H1 (cell line): ENCODE results near the gene SLC3A2. TPM values are rescaled to one million over a fixed set of nuclear protein-coding genes. Genes with fewer than 3 reads are reported as not detected.

Experiments
- CTCF ChIA-PET: fragments of 300-600 bp; sonication (Branson Sonifier 250); formaldehyde crosslinking; loops from one replicate; lab custom pipeline; 2021; ENCODE audit not compliant: partially characterized antibody; lab: Charles Lee
- POLR2A ChIA-PET: fragments of 300-600 bp; sonication (Branson Sonifier 250); formaldehyde crosslinking; loops from one replicate; lab custom pipeline; 2021; ENCODE audit warnings: inconsistent platforms; ENCODE audit not compliant: partially characterized antibody; lab: Charles Lee
- DNase-seq, 2 experiments: peaks; one replicate each; pipeline versions ENCODE4 v3.0.0 to v3.0.0-alpha.2; 2010 to 2022; ENCODE audit warnings: low spot score in 2 of 2, low read depth in 1 of 2, mixed read lengths in 1 of 2
- FAIRE-seq: peaks from 2 replicates; lab custom pipeline; 2011; peaks lifted over from hg19 to GRCh38; lab: Jason Lieb, UNC
- H2AFZ ChIP-seq: 2 replicates; pipeline ENCODE4 v1.8.1; 2012; ENCODE audit warnings: low read length, inconsistent platforms
- H2AK5ac ChIP-seq: 2 replicates; pipeline ENCODE4 v1.6.1; 2013; ENCODE audit warnings: low read depth, low read length
- H2BK120ac ChIP-seq: replicated peaks from 2 replicates; pipeline ENCODE3; 2013; ENCODE audit warnings: low read depth, low read length, inconsistent platforms
- H2BK12ac ChIP-seq: 2 replicates; pipeline ENCODE4 v1.6.1; 2013; ENCODE audit warnings: low read depth, low read length
- H2BK15ac ChIP-seq: 2 replicates; pipeline ENCODE4 v1.6.1; 2013; ENCODE audit warnings: low read length
- H2BK20ac ChIP-seq: 2 replicates; pipeline ENCODE4 v1.6.1; 2013; ENCODE audit warnings: low read length
- H2BK5ac ChIP-seq: 2 replicates; pipeline ENCODE4 v1.6.1; 2013; ENCODE audit warnings: low read depth, low read length
- H3K14ac ChIP-seq: 2 replicates; pipeline ENCODE4 v1.6.1; 2013; ENCODE audit warnings: inconsistent platforms; ENCODE audit not compliant: insufficient read length
- H3K18ac ChIP-seq: 2 replicates; pipeline ENCODE4 v1.6.1; 2013; ENCODE audit warnings: low read length; ENCODE audit errors: extremely low read depth
- H3K23ac ChIP-seq: 2 replicates; pipeline ENCODE4 v1.6.1; 2013; ENCODE audit warnings: inconsistent platforms; ENCODE audit not compliant: insufficient read length
- H3K23me2 ChIP-seq: 2 replicates; pipeline ENCODE4 v1.6.1; 2013; ENCODE audit warnings: low read depth, low read length
- H3K27ac ChIP-seq: 2 replicates; pipeline ENCODE4 v1.6.1; 2011; ENCODE audit warnings: low read depth, low read length, inconsistent platforms
- H3K27me3 ChIP-seq, 4 experiments: replicated peaks in 1 of 4; 1 replicate in 1 of 4; 2 replicates in 3 of 4; pipeline versions ENCODE4 v1.6.1 to v1.8.1; 2011 to 2013; ENCODE audit warnings: low read length in 3 of 4, mild to moderate bottlenecking in 3 of 4, inconsistent platforms in 2 of 4, mixed read lengths in 2 of 4, moderate library complexity in 1 of 4; ENCODE audit not compliant: control insufficient read depth in 3 of 4, insufficient read depth in 3 of 4; ENCODE audit errors: extremely low read depth in 1 of 4
- H3K36me3 ChIP-seq, 4 experiments: 2 replicates each; pipeline versions ENCODE4 v1.6.1 to v1.8.1; 2011 to 2013; ENCODE audit warnings: mild to moderate bottlenecking in 4 of 4, low read length in 3 of 4, moderate library complexity in 2 of 4, control low read depth in 1 of 4, inconsistent platforms in 1 of 4; ENCODE audit not compliant: insufficient read depth in 4 of 4, control insufficient read depth in 2 of 4
- H3K4ac ChIP-seq: replicated peaks from 2 replicates; pipeline ENCODE3; 2013; ENCODE audit warnings: low read length, low read depth, mixed read lengths, inconsistent platforms; ENCODE audit not compliant: insufficient read length
- H3K4me1 ChIP-seq, 4 experiments: replicated peaks in 1 of 4; 1 replicate in 1 of 4; 2 replicates in 3 of 4; pipeline versions ENCODE4 v1.6.1 to v1.8.1; 2011 to 2013; ENCODE audit warnings: low read length in 3 of 4, inconsistent platforms in 2 of 4, mixed read lengths in 1 of 4; ENCODE audit not compliant: insufficient read depth in 4 of 4, control insufficient read depth in 3 of 4
- H3K4me2 ChIP-seq, 2 experiments: 2 replicates each; pipeline versions ENCODE4 v1.6.1 to v1.8.1; 2011 to 2013; ENCODE audit warnings: low read depth in 2 of 2, low read length in 2 of 2, control low read depth in 1 of 2, inconsistent platforms in 1 of 2, mild to moderate bottlenecking in 1 of 2; ENCODE audit not compliant: insufficient read depth in 1 of 2
- H3K4me3 ChIP-seq, 4 experiments: fragments of 200-600, 300-600 bp in 1 of 4; sonication (generic), shearing (Covaris generic), sonication (Bioruptor Twin) in 1 of 4; 2 replicates each; pipeline versions ENCODE4 v1.5.1 to v1.8.1; 2011 to 2016; ENCODE audit warnings: low read length in 4 of 4, low read depth in 3 of 4, control low read depth in 2 of 4, inconsistent platforms in 2 of 4, mild to moderate bottlenecking in 2 of 4, mixed read lengths in 1 of 4, moderate library complexity in 1 of 4; ENCODE audit not compliant: insufficient read depth in 2 of 4; ENCODE audit errors: extremely low read depth in 1 of 4
- H3K56ac ChIP-seq: replicated peaks from 2 replicates; pipeline ENCODE3; 2013; ENCODE audit warnings: low read depth, mild to moderate bottlenecking, mixed read lengths, low read length, inconsistent platforms; ENCODE audit not compliant: insufficient read length
- H3K79me1 ChIP-seq: 2 replicates; pipeline ENCODE4 v1.6.1; 2013; ENCODE audit warnings: low read depth, low read length, control low read depth
- H3K79me2 ChIP-seq, 2 experiments: 2 replicates each; pipeline versions ENCODE4 v1.6.1 to v1.8.1; 2012 to 2013; ENCODE audit warnings: low read length in 2 of 2, mild to moderate bottlenecking in 2 of 2, inconsistent platforms in 1 of 2; ENCODE audit not compliant: insufficient read depth in 2 of 2, control insufficient read depth in 1 of 2
- H3K9ac ChIP-seq, 4 experiments: replicated peaks in 1 of 4; 1 replicate in 1 of 4; 2 replicates in 3 of 4; pipeline versions ENCODE4 v1.6.1 to v1.8.1; 2011 to 2013; ENCODE audit warnings: low read depth in 3 of 4, low read length in 3 of 4, control low read depth in 2 of 4, mild to moderate bottlenecking in 2 of 4, moderate library complexity in 2 of 4, inconsistent platforms in 1 of 4; ENCODE audit errors: extremely low read depth in 1 of 4
- H3K9me3 ChIP-seq, 2 experiments: 2 replicates each; pipeline versions ENCODE4 v1.6.1 to v1.8.1; 2012 to 2013; ENCODE audit warnings: mild to moderate bottlenecking in 2 of 2, moderate library complexity in 2 of 2, control low read depth in 1 of 2, inconsistent platforms in 1 of 2, low read depth in 1 of 2, low read length in 1 of 2, mixed read lengths in 1 of 2; ENCODE audit not compliant: insufficient read depth in 2 of 2
- H4K20me1 ChIP-seq, 2 experiments: replicated peaks in 1 of 2; 2 replicates each; pipeline versions ENCODE3 to v1.8.1; 2011 to 2013; ENCODE audit warnings: inconsistent platforms in 2 of 2, low read length in 2 of 2, mild to moderate bottlenecking in 1 of 2; ENCODE audit not compliant: insufficient read depth in 2 of 2, control insufficient read depth in 1 of 2
- H4K5ac ChIP-seq: 2 replicates; pipeline ENCODE4 v1.6.1; 2013; ENCODE audit warnings: low read length, low read depth, mixed read lengths, inconsistent platforms; ENCODE audit not compliant: insufficient read length
- H4K8ac ChIP-seq: 2 replicates; pipeline ENCODE4 v1.8.0; 2013; ENCODE audit warnings: mild to moderate bottlenecking, moderate library complexity, low read length, inconsistent platforms; ENCODE audit not compliant: insufficient read depth; ENCODE audit errors: extremely low read depth
- H4K91ac ChIP-seq: replicated peaks from 2 replicates; pipeline ENCODE3; 2013; ENCODE audit warnings: low read length, mixed read lengths, inconsistent platforms; ENCODE audit not compliant: insufficient read length
- CBX5 ChIP-seq: fragments of 300-800, 300-1000 bp; sonication (generic); IDR thresholded peaks from 2 replicates; pipeline ENCODE4 v1.7.1; 2016; ENCODE audit warnings: antibody characterized with exemption, low read length, low read depth
- CBX8 ChIP-seq: fragments of 300-800, 300-1000 bp; sonication (generic); IDR thresholded peaks from 2 replicates; pipeline ENCODE4 v1.7.1; 2016; ENCODE audit warnings: low read depth, low read length, borderline replicate concordance
- CEBPB ChIP-seq: IDR thresholded peaks from 2 replicates; pipeline ENCODE4 v1.6.1; 2012; ENCODE audit warnings: low read depth, low read length
- EP300 ChIP-seq, 2 experiments: IDR thresholded peaks; 1 replicate in 1 of 2; 2 replicates in 1 of 2; pipeline ENCODE4 v1.6.1; 2011 to 2012; ENCODE audit warnings: low read depth in 2 of 2, low read length in 2 of 2, mild to moderate bottlenecking in 2 of 2, borderline replicate concordance in 1 of 2, inconsistent platforms in 1 of 2, moderate library complexity in 1 of 2
- GABPA ChIP-seq: IDR thresholded peaks from 2 replicates; pipeline ENCODE4 v1.6.1; 2011; ENCODE audit warnings: mild to moderate bottlenecking, low read length, moderate library complexity, borderline replicate concordance; ENCODE audit not compliant: insufficient read depth
- SIRT6 ChIP-seq: IDR thresholded peaks from one replicate; pipeline ENCODE4 v1.7.1; 2012; ENCODE audit warnings: low read length, inconsistent platforms
- TAF1 ChIP-seq: IDR thresholded peaks from 2 replicates; pipeline ENCODE4 v1.6.1; 2011; ENCODE audit warnings: mild to moderate bottlenecking, low read depth, low read length
- YY1 ChIP-seq: IDR thresholded peaks from 2 replicates; pipeline ENCODE4 v1.6.1; 2011; ENCODE audit warnings: low read depth, mild to moderate bottlenecking, low read length
- WGBS, 2 experiments: shearing (Covaris generic) in 1 of 2; methylation state at CpG; one replicate each; pipeline versions ENCODE4 v1.1.6 to v1.1.7; 2013 to 2015; ENCODE audit warnings: low lambda C conversion rate in 2 of 2, mixed read lengths in 2 of 2, inconsistent platforms in 1 of 2, low coverage in 1 of 2, missing lambda C conversion rate in 1 of 2; ENCODE audit not compliant: insufficient replicate concordance in 2 of 2, insufficient coverage in 1 of 2, insufficient read length in 1 of 2; ENCODE audit errors: extremely low coverage in 1 of 2, missing lambda C conversion rate in 1 of 2; 5-methylcytosine and 5-hydroxymethylcytosine counted together
- polyA plus RNA-seq, 7 experiments: library from polyadenylated mRNA; depleted of rRNA in 3 of 7; stranded (reverse) in 5 of 7; unstranded in 2 of 7; fragments of >200 nt in 5 of 7; fragments of 200-250 nt in 2 of 7; gene quantifications; 1 replicate in 5 of 7; 2 replicates in 1 of 7; 4 replicates in 1 of 7; pipeline versions ENCODE4 v1.2.1 to v1.2.3, GENCODE V29; 2011 to 2013; ENCODE audit warnings: missing spikeins in 2 of 7, mixed read lengths in 2 of 7
- total RNA-seq: library from RNA; stranded (reverse); fragmentation: NEBNext Ultra II Directional; extraction: Animal tissue kit (Norgen Biotek cat#: 25700); gene quantifications from 2 replicates; pipeline ENCODE4 v1.2.1, GENCODE V29; 2021
- TF ChIP-seq, protein P1 (sequence below), 3 experiments: IDR thresholded peaks; 1 replicate in 2 of 3; 2 replicates in 1 of 3; pipeline versions ENCODE4 v1.5.1 to v1.6.1; 2011; ENCODE audit warnings: low read length in 3 of 3, mild to moderate bottlenecking in 3 of 3, inconsistent platforms in 2 of 3, low read depth in 1 of 3, moderate library complexity in 1 of 3; ENCODE audit not compliant: insufficient read depth in 1 of 3; ENCODE audit errors: control extremely low read depth in 1 of 3
- TF ChIP-seq, protein P2 (sequence below): IDR thresholded peaks from 2 replicates; pipeline ENCODE4 v1.6.1; 2011; ENCODE audit warnings: low read length, improper control_type of control experiment

Gene SLC3A2
- total and polyA plus RNA-seq, 2 of the 8 experiments (the other 6 are each of a cell fraction or from before 2014, with no cell fraction given), result 410 to 435 TPM

DNA sequence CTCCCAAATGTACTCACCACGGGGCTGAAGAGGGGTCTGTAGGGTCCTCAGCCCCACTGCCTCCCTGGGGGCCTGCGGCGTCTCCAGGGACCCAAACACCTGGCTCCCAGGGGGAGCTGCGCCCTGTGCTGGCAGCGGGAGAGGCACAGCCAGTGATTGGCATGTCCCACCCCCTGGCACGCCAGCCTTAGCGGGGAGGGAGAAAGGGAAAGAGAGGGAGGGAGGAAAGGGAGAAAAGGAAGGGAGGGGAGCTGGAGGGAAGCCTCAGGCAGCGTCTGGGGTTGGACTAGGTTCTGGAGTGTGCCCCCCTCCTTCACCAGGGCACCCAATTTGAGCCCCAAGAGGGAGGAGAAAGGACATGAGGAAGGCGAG is 40.5 kb downstream of the SLC3A2 start, which contains the start of gene CHRM1:
TSS of gene CHRM1 (minus strand) at position 163 of the 372 bp plus-strand sequence. CDS start 10,263 bp downstream, outside the sequence.
- H3K36me3 ChIP-seq, result no peaks in the 10 kb centered on the region
- H3K18ac ChIP-seq, result peak within 1 kb of the TSS; percentile 71
- no peak within 1 kb of the TSS for H3K4me3 ChIP-seq
- H2BK120ac ChIP-seq, result no peak within 1 kb of the TSS
- ChIA-PET CTCF (interaction anchor here (0.6 to 16.5 kb wide), 4 partner anchors 15 to 100 kb away, joined by 3 to 232 read pairs (median 149); no protein-coding TSS in a partner anchor), POLR2A (interaction anchor here (3.8 to 57.8 kb wide), 4 partner anchors 15 to 80 kb away, joined by 19 to 1185 read pairs (median 78); partner anchors contain the start of gene SLC3A2)
- H3K56ac ChIP-seq, result no peak within 1 kb of the TSS
- H3K4ac ChIP-seq, result peak within 1 kb of the TSS; percentile 13
- no peaks in the 10 kb centered on the region for H3K9me3 ChIP-seq
- H3K79me2 ChIP-seq, result no peaks in the 10 kb centered on the region
- no peak within 1 kb of the TSS for H3K27ac ChIP-seq
- H4K5ac ChIP-seq, result no peak within 1 kb of the TSS
- H4K8ac ChIP-seq, result peak within 1 kb of the TSS; percentile 75
- peak within 1 kb of the TSS; percentile 94 for H4K91ac ChIP-seq
- no peaks in the 10 kb centered on the region for H3K79me1 ChIP-seq
- FAIRE-seq, result no peak
- no peak within 1 kb of the TSS for H3K4me2 ChIP-seq
- H2AFZ ChIP-seq, result no peak within 1 kb of the TSS
- 0 out of 2 replicates have a peak within 1 kb of the TSS, but pooled peaks have one; percentile 48 for H2BK20ac ChIP-seq
- peaks cover 8% of the 10 kb centered on the region for H3K23me2 ChIP-seq
- H4K20me1 ChIP-seq, result no peaks in the 10 kb centered on the region
- peak within 1 kb of the TSS; percentile 80; the same call in 1 of the 2 replicates for H2BK12ac ChIP-seq
- H3K14ac ChIP-seq, result no peak within 1 kb of the TSS
- peak within 1 kb of the TSS; percentile 61 for H2BK15ac ChIP-seq
- peaks cover 0 to 21% (median 11%) of the 10 kb centered on the region in 4 experiments; a peak in 6 of 7 replicates for H3K4me1 ChIP-seq
- no peak for DNase-seq
- peaks cover under 1 to 28% (median 25%) of the 10 kb centered on the region in 4 experiments for H3K27me3 ChIP-seq
- no peak within 1 kb of the TSS; a peak in 1 of 7 replicates for H3K9ac ChIP-seq
- H3K23ac ChIP-seq, result no peak within 1 kb of the TSS
- peak within 1 kb of the TSS; percentile 7; the same call in 1 of the 2 replicates for H2BK5ac ChIP-seq
- H2AK5ac ChIP-seq, result 0 out of 2 replicates have a peak within 1 kb of the TSS, but pooled peaks have one; percentile 1
- 67% methylated on average over 9 of the region's 9 CpGs; no CpG with 5 or more reads in 1 of the 2 experiments for WGBS, 2 experiments
- TF ChIP-seq EP300 (IDR thresholded peaks at IDR 0.05; ENCODE audit: borderline replicate concordance in 1 of 2, low read depth in 2 of 2, low read length in 2 of 2), result no peak
- no peak for TF ChIP-seq CBX5
- TF ChIP-seq, protein P1, sequence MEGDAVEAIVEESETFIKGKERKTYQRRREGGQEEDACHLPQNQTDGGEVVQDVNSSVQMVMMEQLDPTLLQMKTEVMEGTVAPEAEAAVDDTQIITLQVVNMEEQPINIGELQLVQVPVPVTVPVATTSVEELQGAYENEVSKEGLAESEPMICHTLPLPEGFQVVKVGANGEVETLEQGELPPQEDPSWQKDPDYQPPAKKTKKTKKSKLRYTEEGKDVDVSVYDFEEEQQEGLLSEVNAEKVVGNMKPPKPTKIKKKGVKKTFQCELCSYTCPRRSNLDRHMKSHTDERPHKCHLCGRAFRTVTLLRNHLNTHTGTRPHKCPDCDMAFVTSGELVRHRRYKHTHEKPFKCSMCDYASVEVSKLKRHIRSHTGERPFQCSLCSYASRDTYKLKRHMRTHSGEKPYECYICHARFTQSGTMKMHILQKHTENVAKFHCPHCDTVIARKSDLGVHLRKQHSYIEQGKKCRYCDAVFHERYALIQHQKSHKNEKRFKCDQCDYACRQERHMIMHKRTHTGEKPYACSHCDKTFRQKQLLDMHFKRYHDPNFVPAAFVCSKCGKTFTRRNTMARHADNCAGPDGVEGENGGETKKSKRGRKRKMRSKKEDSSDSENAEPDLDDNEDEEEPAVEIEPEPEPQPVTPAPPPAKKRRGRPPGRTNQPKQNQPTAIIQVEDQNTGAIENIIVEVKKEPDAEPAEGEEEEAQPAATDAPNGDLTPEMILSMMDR (IDR thresholded peaks at IDR 0.05; ENCODE audit: control extremely low read depth in 1 of 3, insufficient read depth in 1 of 3, low read depth in 1 of 3, low read length in 3 of 3), result no peak
- TF ChIP-seq CEBPB, result no peak
- TF ChIP-seq GABPA, result no peak
- no peak for TF ChIP-seq YY1
- no peak for TF ChIP-seq CBX8
- TF ChIP-seq, protein P2, sequence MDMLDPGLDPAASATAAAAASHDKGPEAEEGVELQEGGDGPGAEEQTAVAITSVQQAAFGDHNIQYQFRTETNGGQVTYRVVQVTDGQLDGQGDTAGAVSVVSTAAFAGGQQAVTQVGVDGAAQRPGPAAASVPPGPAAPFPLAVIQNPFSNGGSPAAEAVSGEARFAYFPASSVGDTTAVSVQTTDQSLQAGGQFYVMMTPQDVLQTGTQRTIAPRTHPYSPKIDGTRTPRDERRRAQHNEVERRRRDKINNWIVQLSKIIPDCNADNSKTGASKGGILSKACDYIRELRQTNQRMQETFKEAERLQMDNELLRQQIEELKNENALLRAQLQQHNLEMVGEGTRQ, result no peak
- no peak for TF ChIP-seq SIRT6
- no peak for TF ChIP-seq TAF1
